HCT116 (cell line): ENCODE results near the gene COL16A1. TPM values are rescaled to one million over a fixed set of nuclear protein-coding genes. Genes with fewer than 3 reads are reported as not detected.

Experiments used
- ATAC-seq: fragments of 200-7000 bp; cut with Tn5 transposase; 2 replicates; pipeline ENCODE4 v1.9.1; 2020; ENCODE audit warnings: mild to moderate bottlenecking, moderate library complexity
- BruUV-seq: library from RNA; stranded (reverse); fragments of 400-500 nt; replicated peaks from 2 replicates; lab custom pipeline; 2021; lab: Mats Ljungman, UMichigan
- CTCF ChIA-PET: fragments of 300-600 bp; sonication (Branson Sonifier 250); formaldehyde crosslinking; loops from one replicate; lab custom pipeline; 2021; ENCODE audit warnings: antibody characterized with exemption; lab: Charles Lee
- POLR2A ChIA-PET: fragments of 300-600, 350-600 bp; sonication (Branson Sonifier 250); formaldehyde crosslinking; loops from one replicate; lab custom pipeline; 2021; ENCODE audit warnings: antibody characterized with exemption; lab: Charles Lee
- RAD21 ChIA-PET, 2 experiments: fragments of 300-600 bp; sonication (Branson Sonifier 250); formaldehyde crosslinking; loops; one replicate each; lab custom pipeline; 2023; ENCODE audit warnings: low total read pairs in 2 of 2; ENCODE audit not compliant: uncharacterized antibody in 2 of 2, unreplicated experiment in 2 of 2, low non-redundant PET in 1 of 2; lab: Charles Lee
- DNase-seq: peaks from one replicate; pipeline ENCODE4 v3.0.0-alpha.2; 2010; ENCODE audit warnings: low read depth, low spot score
- H2AFZ ChIP-seq: fragments of 200-600 bp; shearing (Covaris generic), sonication (generic); 2 replicates; pipeline ENCODE4 v1.6.1; 2017; ENCODE audit warnings: low read depth, mixed run types, mixed read lengths, antibody characterized with exemption, low read length; ENCODE audit not compliant: poor library complexity, severe bottlenecking
- H3K27ac ChIP-seq: 2 replicates; pipeline ENCODE4 v1.5.1; 2012; ENCODE audit warnings: low read depth, low read length
- H3K27me3 ChIP-seq: fragments of 200-600 bp; sonication (generic); 2 replicates; pipeline ENCODE4 v1.6.1; 2016; ENCODE audit warnings: mixed run types, low read length, mixed read lengths; ENCODE audit not compliant: insufficient read depth
- H3K36me3 ChIP-seq, 2 experiments: fragments of 200-500 bp in 1 of 2; fragments of 200-600 bp in 1 of 2; sonication (Bioruptor generic) in 1 of 2; sonication (generic) in 1 of 2; 2 replicates each; pipeline versions ENCODE4 v1.5.1 to v1.6.1; 2014 to 2016; ENCODE audit warnings: low read length in 2 of 2, inconsistent platforms in 1 of 2, mixed read lengths in 1 of 2, mixed run types in 1 of 2; ENCODE audit not compliant: insufficient read depth in 2 of 2, control insufficient read depth in 1 of 2
- H3K4me1 ChIP-seq, 2 experiments: fragments of 200-600 bp in 1 of 2; sonication (generic) in 1 of 2; 2 replicates each; pipeline versions ENCODE4 v1.5.1 to v1.6.1; 2012 to 2017; ENCODE audit warnings: low read length in 2 of 2, inconsistent platforms in 1 of 2, mild to moderate bottlenecking in 1 of 2, mixed read lengths in 1 of 2, mixed run types in 1 of 2, moderate library complexity in 1 of 2; ENCODE audit not compliant: insufficient read depth in 2 of 2, control insufficient read depth in 1 of 2
- H3K4me2 ChIP-seq: fragments of 200-600 bp; sonication (generic); 2 replicates; pipeline ENCODE4 v1.6.1; 2017; ENCODE audit warnings: mixed run types, low read length, mixed read lengths
- H3K4me3 ChIP-seq, 2 experiments: fragments of 200-600 bp in 1 of 2; sonication (generic) in 1 of 2; replicated peaks in 1 of 2; 2 replicates each; pipeline ENCODE4 v1.5.1; 2011 to 2016; ENCODE audit warnings: low read length in 2 of 2, control low read depth in 1 of 2, low read depth in 1 of 2, mild to moderate bottlenecking in 1 of 2, mixed read lengths in 1 of 2, mixed run types in 1 of 2
- H3K79me2 ChIP-seq: fragments of 200-600 bp; sonication (generic); 2 replicates; pipeline ENCODE4 v1.6.1; 2017; ENCODE audit warnings: mild to moderate bottlenecking, mixed run types, low read length, moderate library complexity, mixed read lengths; ENCODE audit not compliant: insufficient read depth
- H3K9ac ChIP-seq: fragments of 200-600 bp; sonication (generic); 2 replicates; pipeline ENCODE4 v1.6.1; 2016; ENCODE audit warnings: low read length, mixed read lengths
- H3K9me2 ChIP-seq: fragments of 200-600 bp; sonication (generic), shearing (Covaris generic); 2 replicates; pipeline ENCODE4 v1.6.1; 2017; ENCODE audit warnings: mixed run types, mild to moderate bottlenecking, moderate library complexity; ENCODE audit not compliant: insufficient read depth
- H3K9me3 ChIP-seq, 2 experiments: fragments of 200-500 bp in 1 of 2; fragments of 200-600 bp in 1 of 2; sonication (Bioruptor generic) in 1 of 2; sonication (generic) in 1 of 2; 2 replicates each; pipeline ENCODE4 v1.6.1; 2014 to 2017; ENCODE audit warnings: low read length in 2 of 2, mixed read lengths in 2 of 2, inconsistent platforms in 1 of 2, low read depth in 1 of 2, mild to moderate bottlenecking in 1 of 2, mixed run types in 1 of 2, moderate library complexity in 1 of 2; ENCODE audit not compliant: control insufficient read depth in 1 of 2, insufficient read depth in 1 of 2
- H4K20me1 ChIP-seq: fragments of 200-600 bp; sonication (generic), shearing (Covaris generic); 2 replicates; pipeline ENCODE4 v1.6.1; 2017; ENCODE audit warnings: mixed run types, mild to moderate bottlenecking, moderate library complexity; ENCODE audit not compliant: insufficient read depth
- ATF3 ChIP-seq: IDR thresholded peaks from 2 replicates; pipeline ENCODE4 v1.6.1; 2012
- CEBPB ChIP-seq: IDR thresholded peaks from 2 replicates; pipeline ENCODE4 v1.6.1; 2012; ENCODE audit warnings: low read depth
- CTCF ChIP-seq, 3 experiments: fragments of 200-600 bp in 1 of 3; sonication (generic) in 1 of 3; IDR thresholded peaks in 2 of 3; conservative IDR thresholded peaks in 1 of 3; 2 replicates each; pipeline ENCODE4 v1.5.1; 2012 to 2017; ENCODE audit warnings: low read depth in 2 of 3, low read length in 2 of 3, antibody characterized with exemption in 1 of 3, borderline replicate concordance in 1 of 3, control low read depth in 1 of 3, mild to moderate bottlenecking in 1 of 3, mixed read lengths in 1 of 3, mixed run types in 1 of 3, moderate library complexity in 1 of 3; ENCODE audit not compliant: insufficient read depth in 1 of 3
- EGR1 ChIP-seq: IDR thresholded peaks from 2 replicates; pipeline ENCODE4 v1.6.1; 2012; ENCODE audit warnings: low read depth
- FOSL1 ChIP-seq: IDR thresholded peaks from 2 replicates; pipeline ENCODE4 v1.6.1; 2012; ENCODE audit warnings: low read depth
- JUND ChIP-seq: IDR thresholded peaks from 2 replicates; pipeline ENCODE4 v1.6.1; 2012
- MAX ChIP-seq: IDR thresholded peaks from 2 replicates; pipeline ENCODE4 v1.6.1; 2012
- POLR2A ChIP-seq: IDR thresholded peaks from 2 replicates; pipeline ENCODE4 v1.7.0; 2011; ENCODE audit warnings: borderline replicate concordance; ENCODE audit not compliant: insufficient read depth, insufficient read length; ENCODE audit errors: extremely low read depth
- POLR2AphosphoS5 ChIP-seq: IDR thresholded peaks from 2 replicates; pipeline ENCODE4 v1.6.1; 2011; ENCODE audit warnings: mild to moderate bottlenecking, low read depth, low read length, moderate library complexity
- RAD21 ChIP-seq: IDR thresholded peaks from 2 replicates; pipeline ENCODE4 v1.6.1; 2012; ENCODE audit warnings: low read depth, mild to moderate bottlenecking
- REST ChIP-seq: IDR thresholded peaks from 2 replicates; pipeline ENCODE4 v1.6.1; 2012; ENCODE audit warnings: low read depth
- SP1 ChIP-seq: IDR thresholded peaks from 2 replicates; pipeline ENCODE4 v1.6.1; 2012; ENCODE audit warnings: low read depth
- SRF ChIP-seq: IDR thresholded peaks from 2 replicates; pipeline ENCODE4 v1.6.1; 2012; ENCODE audit warnings: low read depth
- YY1 ChIP-seq: IDR thresholded peaks from 2 replicates; pipeline ENCODE4 v1.6.1; 2011; ENCODE audit warnings: low read length, low read depth, moderate library complexity, mild to moderate bottlenecking; ENCODE audit not compliant: insufficient replicate concordance; ENCODE audit errors: extremely low read depth
- ZBTB33 ChIP-seq: IDR thresholded peaks from 2 replicates; pipeline ENCODE4 v1.6.1; 2011; ENCODE audit warnings: mild to moderate bottlenecking, low read length, moderate library complexity; ENCODE audit not compliant: insufficient replicate concordance; ENCODE audit errors: extremely low read depth
- ZNF274 ChIP-seq: fragments of 200-500 bp; sonication (Bioruptor generic); IDR thresholded peaks from 2 replicates; pipeline ENCODE4 v1.6.1; 2014; ENCODE audit warnings: mild to moderate bottlenecking, low read depth, low read length, inconsistent platforms
- intact Hi-C: fragments of 100-400 bp; cut with micrococcal nuclease; formaldehyde crosslinking; loops from 2 replicates; pipeline ENCODE4 v1.10.0; 2022
- total RNA-seq: library from RNA; stranded (reverse); gene quantifications from one replicate; pipeline ENCODE4 v1.2.1, GENCODE V29; 2021; ENCODE audit not compliant: unreplicated experiment

COL16A1 gene
- total RNA-seq, 1 experiment from 2014 or later, result 2.2 TPM

GRCh38 chr1:31663622-31664452 is 40.0 kb downstream of the COL16A1 start:
- no peak overlapping the region for H2AFZ ChIP-seq
- H3K27ac ChIP-seq, result no peak overlapping the region
- no peaks in the 10 kb centered on the region for H3K9me2 ChIP-seq
- POLR2A ChIA-PET, result interaction anchor here (1.1 to 1.3 kb wide), 2 partner anchors 82 to 125 kb away, joined by 4 to 8 read pairs; no protein-coding TSS in a partner anchor
- TF ChIP-seq ZBTB33 (no peak), REST (no peak), JUND (no peak), YY1 (no peak), SP1 (no peak), EGR1 (no peak), RAD21 (peak; percentile 98), CTCF (IDR thresholded peaks at IDR 0.05 in 2 of 3, conservative IDR thresholded peaks at IDR 0.05 in 1 of 3; ENCODE audit: borderline replicate concordance in 1 of 3, insufficient read depth in 1 of 3, low read depth in 2 of 3, low read length in 2 of 3) (peak; percentile 90 to 95 (median 93)), ZNF274 (no peak), POLR2AphosphoS5 (no peak), SRF (no peak), MAX (no peak), CEBPB (no peak), POLR2A (no peak), ATF3 (no peak), FOSL1 (no peak)
- no peaks in the 10 kb centered on the region for H3K79me2 ChIP-seq
- peaks cover 9 to 12% of the 10 kb centered on the region in 2 experiments for H3K4me1 ChIP-seq
- RAD21 ChIA-PET, result interaction anchor here (0.6 to 2.8 kb wide), 7 partner anchors 41 to 479 kb away, joined by 3 to 28 read pairs (median 4); no protein-coding TSS in a partner anchor
- ATAC-seq, result peak; percentile 79
- no peak overlapping the region for H3K4me3 ChIP-seq
- no peak overlapping the region for H3K4me2 ChIP-seq
- H3K9me3 ChIP-seq, result no peaks in the 10 kb centered on the region
- H4K20me1 ChIP-seq, result no peaks in the 10 kb centered on the region
- intact Hi-C loops, result loop anchor here (1.0 to 10.0 kb wide), 4 partner anchors 51 to 301 kb away; no protein-coding TSS in a partner anchor
- no peaks in the 10 kb centered on the region for H3K27me3 ChIP-seq
- H3K9ac ChIP-seq, result no peak overlapping the region
- H3K36me3 ChIP-seq, result no peaks in the 10 kb centered on the region
- DNase-seq, result peak; percentile 13
- CTCF ChIA-PET, result interaction anchor here (0.5 to 6.0 kb wide), 13 partner anchors 15 to 399 kb away, joined by 3 to 105 read pairs (median 4); no protein-coding TSS in a partner anchor
- BruUV-seq, result no TSS peak
